ENCODE results near the gene FAM53B.

GRCh38 chr10:124629842-124630241, 114.3 kb downstream of the FAM53B start:
- TF ChIP-seq, protein P1, sequence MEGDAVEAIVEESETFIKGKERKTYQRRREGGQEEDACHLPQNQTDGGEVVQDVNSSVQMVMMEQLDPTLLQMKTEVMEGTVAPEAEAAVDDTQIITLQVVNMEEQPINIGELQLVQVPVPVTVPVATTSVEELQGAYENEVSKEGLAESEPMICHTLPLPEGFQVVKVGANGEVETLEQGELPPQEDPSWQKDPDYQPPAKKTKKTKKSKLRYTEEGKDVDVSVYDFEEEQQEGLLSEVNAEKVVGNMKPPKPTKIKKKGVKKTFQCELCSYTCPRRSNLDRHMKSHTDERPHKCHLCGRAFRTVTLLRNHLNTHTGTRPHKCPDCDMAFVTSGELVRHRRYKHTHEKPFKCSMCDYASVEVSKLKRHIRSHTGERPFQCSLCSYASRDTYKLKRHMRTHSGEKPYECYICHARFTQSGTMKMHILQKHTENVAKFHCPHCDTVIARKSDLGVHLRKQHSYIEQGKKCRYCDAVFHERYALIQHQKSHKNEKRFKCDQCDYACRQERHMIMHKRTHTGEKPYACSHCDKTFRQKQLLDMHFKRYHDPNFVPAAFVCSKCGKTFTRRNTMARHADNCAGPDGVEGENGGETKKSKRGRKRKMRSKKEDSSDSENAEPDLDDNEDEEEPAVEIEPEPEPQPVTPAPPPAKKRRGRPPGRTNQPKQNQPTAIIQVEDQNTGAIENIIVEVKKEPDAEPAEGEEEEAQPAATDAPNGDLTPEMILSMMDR (IDR thresholded peaks at IDR 0.05) = no peak
- TF ChIP-seq POLR2AphosphoS5 (IDR thresholded peaks at IDR 0.05) (no peak), POLR2A (IDR thresholded peaks at IDR 0.05; ENCODE audit: low read depth) (no peak), EP300 (IDR thresholded peaks at IDR 0.05) (no peak)

Data from esophagus muscularis mucosa (tissue), 4 donors.